Smooth muscle cell of the umbilical artery (primary cell): ENCODE measurements around the gene CYP1A1. TPM values are rescaled to one million over a fixed set of nuclear protein-coding genes. Genes with fewer than 3 reads are reported as not detected.

Experiments
- total RNA-seq: library from RNA; depleted of rRNA; stranded (reverse); fragments of >200 nt; gene quantifications from 2 replicates; pipeline ENCODE4 v1.2.3, GENCODE V29; 2014

CYP1A1 gene
- total RNA-seq = 0.30 TPM in 1 of 2 replicates, not detected in the other

GRCh38 chr15:74725225-74725774 lies at the start of gene CYP1A1:
Gene CYP1A1 (minus strand): TSS chr15:74725528. CDS start chr15:74723097, 2,431 bp downstream.

GRCh38 chr15:74748322-74748946 lies 23.1 kb upstream of the CYP1A1 start, which contains the start of gene CYP1A2:
Gene CYP1A2 (plus strand): TSS chr15:74748845. CDS start chr15:74749739, 894 bp downstream.

GRCh38 chr15:74695597-74696397 lies 29.5 kb downstream of the CYP1A1 start, which contains the start of gene EDC3:
Gene EDC3 (minus strand): TSS chr15:74696024. CDS start chr15:74675124, 20,900 bp downstream.

Other genes with a start within 250 kb of the CYP1A1 start
- gene ARID3B, start 184.3 kb downstream of the CYP1A1 start, total RNA-seq = 1.5 and 3.2 TPM in 2 replicates
- 54.3 and 55.3 TPM in 2 replicates for gene CLK3, start 109.7 kb downstream of the CYP1A1 start, total RNA-seq
- gene EDC3, start 29.5 kb downstream of the CYP1A1 start, total RNA-seq = 8.9 and 17.8 TPM in 2 replicates
- gene CYP1A2, start 23.3 kb upstream of the CYP1A1 start, total RNA-seq = not detected in 2 replicates
- 23.5 and 63.5 TPM in 2 replicates for gene CSK, start 56.6 kb upstream of the CYP1A1 start, total RNA-seq
- gene LMAN1L, start 87.3 kb upstream of the CYP1A1 start, total RNA-seq = not detected in 2 replicates
- gene CPLX3, start 101.1 kb upstream of the CYP1A1 start, total RNA-seq = not detected in 2 replicates
- gene ULK3, start 117.6 kb upstream of the CYP1A1 start, total RNA-seq = 14.0 and 23.5 TPM in 2 replicates
- 19.0 and 35.3 TPM in 2 replicates for gene SCAMP2, start 147.8 kb upstream of the CYP1A1 start, total RNA-seq
- 68.3 and 108 TPM in 2 replicates for gene MPI, start 164.5 kb upstream of the CYP1A1 start, total RNA-seq
- 55.5 and 60.9 TPM in 2 replicates for gene FAM219B, start 181.3 kb upstream of the CYP1A1 start, total RNA-seq
- gene COX5A, start 212.5 kb upstream of the CYP1A1 start, total RNA-seq = 28.2 and 43.4 TPM in 2 replicates
- 3.5 and 3.6 TPM in 2 replicates for gene RPP25, start 231.2 kb upstream of the CYP1A1 start, total RNA-seq